GM19351 (cell line): ENCODE data around the gene REEP2.

Source experiments
- ATAC-seq: cut with Tn5 transposase; IDR thresholded peaks from one replicate; pipeline ENCODE4 v1.9.1; 2021; ENCODE audit warnings: mild to moderate bottlenecking, moderate library complexity; ENCODE audit not compliant: unreplicated experiment

The REEP2 gene

GRCh38 chr5:138448481-138449398 is 9.9 kb downstream of the REEP2 start:
- ATAC-seq = no peak

DNA sequence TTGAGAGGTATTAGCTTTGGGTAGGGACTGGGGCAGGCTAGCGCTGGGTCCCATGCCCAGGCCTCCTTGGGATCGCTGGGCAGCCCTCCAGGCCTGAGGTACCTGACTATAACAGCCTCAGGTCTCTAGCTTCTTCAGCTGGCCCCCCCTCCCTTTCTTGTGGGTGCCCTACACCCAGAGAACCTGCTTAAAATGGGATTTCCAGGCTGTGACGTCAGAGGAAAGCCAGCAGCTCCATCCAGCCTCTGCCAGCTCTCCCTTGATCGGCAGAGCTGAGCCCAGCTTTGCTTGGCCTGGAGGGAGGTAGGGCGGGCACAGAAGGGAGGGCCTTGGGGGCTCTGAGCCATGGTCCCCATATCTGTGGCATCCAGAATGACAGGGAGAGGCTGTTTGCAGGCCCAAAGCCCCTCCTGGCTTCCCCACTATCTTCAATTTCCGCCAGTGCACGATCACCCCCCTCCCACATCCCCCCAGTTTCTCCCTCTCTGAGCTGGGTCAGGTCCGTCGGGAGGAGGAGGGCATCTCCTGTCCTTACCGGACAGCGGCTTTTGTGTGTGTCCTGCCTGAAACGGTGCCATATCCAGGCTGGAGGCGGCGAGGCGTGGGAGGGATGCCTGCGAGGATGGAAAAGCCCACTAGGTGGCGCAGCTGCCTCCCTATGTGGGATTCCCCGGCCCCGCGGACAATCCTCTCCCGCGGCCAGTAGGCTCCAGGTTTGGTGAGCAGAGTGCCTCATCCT is 10.8 kb downstream of the REEP2 start:
- ATAC-seq = peak; percentile 69

DNA sequence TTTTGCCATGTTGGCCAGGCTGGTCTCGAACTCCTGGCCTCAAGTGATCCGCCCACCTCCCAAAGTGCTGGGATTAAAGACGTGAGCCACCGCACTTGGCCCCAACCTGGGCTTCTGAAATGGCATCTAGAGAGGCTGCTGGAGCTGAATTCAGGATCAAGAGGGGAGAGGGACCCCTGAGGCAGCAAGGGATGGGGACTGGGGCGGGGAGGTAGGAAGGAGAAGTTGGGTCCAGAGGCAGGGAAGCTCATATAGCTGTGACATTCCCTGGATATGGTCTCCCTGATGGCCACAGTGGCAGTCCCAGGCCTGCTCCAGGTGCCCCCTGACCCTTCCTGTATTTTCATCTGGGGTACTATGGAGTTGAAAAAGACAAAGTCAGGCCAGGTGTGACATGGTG is 12.1 kb downstream of the REEP2 start:
- no peak for ATAC-seq

DNA sequence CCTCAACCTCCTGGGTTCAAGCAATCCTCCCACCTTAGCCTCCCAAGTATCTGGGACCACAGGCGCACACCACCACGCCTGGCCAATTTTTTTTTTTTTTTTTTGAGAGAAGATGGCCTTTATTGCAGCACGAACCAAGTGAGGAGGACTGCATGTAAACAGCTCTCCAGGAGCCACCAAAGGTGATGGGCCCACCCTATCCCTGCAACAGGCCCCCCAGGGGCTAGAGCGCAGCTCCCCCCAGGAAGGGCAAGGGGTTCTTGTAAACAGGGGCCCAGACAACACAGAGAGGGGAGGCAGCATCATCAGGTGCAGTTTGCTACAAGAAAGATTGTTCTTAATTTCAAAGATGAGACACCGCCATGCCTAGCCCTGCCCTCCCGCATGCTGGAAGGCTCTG is 13.9 kb downstream of the REEP2 start:
- no peak for ATAC-seq

- ATAC-seq = no peak
Measured at GRCh38 chr5:138453590-138453989, 14.7 kb downstream of the REEP2 start.

GRCh38 chr5:138454121-138454520 is 15.3 kb downstream of the REEP2 start:
- ATAC-seq = no peak

GRCh38 chr5:138455232-138455930 is 16.5 kb downstream of the REEP2 start:
- ATAC-seq = no peak

- ATAC-seq = no peak
Measured at GRCh38 chr5:138457531-138458275, 18.8 kb downstream of the REEP2 start.

DNA sequence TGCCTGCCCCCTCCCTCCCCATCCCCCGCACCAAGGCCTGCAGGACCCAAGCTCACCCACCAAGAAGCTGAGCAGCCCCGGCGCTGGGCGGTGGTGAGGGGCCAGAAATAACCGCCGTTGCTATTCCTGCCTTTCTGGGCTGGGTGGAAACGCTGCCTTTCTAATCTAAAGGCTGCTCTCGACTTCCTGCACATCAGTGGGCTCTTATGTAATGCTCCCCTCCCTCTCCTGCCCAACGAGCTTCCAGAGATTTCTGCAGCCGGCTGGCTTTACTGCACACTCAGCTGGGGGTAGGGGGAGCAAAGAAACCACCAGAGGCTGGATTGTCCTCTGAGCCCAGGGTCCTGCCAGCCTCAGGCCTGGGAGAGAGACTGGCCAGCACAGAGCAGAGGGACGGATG is 19.5 kb downstream of the REEP2 start:
- no peak for ATAC-seq

GRCh38 chr5:138458856-138459255 is 20.0 kb downstream of the REEP2 start:
- no peak for ATAC-seq

DNA sequence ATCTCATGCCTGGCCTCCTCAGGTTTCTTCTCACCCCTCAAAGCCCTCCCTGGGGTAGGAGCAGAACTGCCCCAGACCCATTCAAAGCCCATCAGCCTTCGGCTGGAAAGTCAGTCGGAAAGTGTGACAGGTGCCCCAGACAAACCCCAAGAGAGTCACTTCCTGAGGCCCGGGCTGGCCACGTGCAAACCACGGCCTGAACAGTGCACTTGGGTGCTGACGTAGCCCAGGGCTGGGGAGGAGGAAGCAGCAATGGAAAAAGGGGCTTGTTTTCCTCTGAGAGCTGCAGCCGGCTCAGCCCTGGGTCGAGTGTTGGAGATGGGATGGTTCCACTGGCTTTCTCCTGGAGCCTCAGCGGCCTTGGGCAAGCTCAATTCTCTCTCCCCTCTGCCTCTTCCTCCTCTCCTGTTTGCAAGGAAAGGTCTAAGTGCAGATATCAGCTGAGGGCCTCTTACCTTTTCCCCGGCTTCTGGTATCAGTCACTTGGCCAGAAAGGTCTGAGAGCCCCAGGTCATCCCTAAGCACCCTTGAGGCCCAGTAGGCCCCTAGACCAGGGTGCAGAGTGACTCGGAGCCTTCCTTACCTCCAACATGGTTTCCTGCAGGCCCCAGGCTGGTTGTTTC is 20.6 kb downstream of the REEP2 start:
- peak; percentile 40 for ATAC-seq

- ATAC-seq = no peak
Measured at GRCh38 chr5:138460032-138460693, 21.3 kb downstream of the REEP2 start.

- ATAC-seq = no peak
Measured at GRCh38 chr5:138461343-138462125, 22.7 kb downstream of the REEP2 start.

DNA sequence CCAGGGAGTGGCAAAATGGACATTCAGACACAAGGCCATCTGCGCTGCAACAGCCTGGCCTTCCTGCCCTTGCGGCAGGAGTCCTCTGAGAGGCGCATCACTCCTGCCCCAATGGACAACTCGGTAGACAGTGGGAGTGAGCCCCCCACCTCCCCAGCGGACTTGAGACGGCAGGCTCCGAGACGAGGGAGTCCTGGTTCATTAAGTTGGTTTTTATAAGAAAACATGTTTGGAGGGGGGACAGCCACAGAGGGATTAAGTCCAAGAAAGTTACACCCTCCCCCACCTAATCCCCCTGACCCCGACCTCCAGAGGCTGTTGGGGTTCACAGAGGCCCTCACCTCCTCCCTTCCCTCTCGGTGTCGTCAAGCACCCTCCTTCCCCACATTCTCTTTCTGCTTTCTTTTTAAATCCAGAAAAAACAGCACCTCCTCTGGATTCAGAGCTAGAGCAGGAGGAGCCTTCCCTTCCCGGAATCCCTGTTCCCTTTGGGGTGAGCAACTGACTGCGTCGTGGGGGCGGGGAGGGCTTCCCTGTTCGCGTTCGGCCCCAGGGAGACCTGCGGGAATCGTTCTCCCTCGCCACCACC is 24.7 kb downstream of the REEP2 start:
- no peak for ATAC-seq

DNA sequence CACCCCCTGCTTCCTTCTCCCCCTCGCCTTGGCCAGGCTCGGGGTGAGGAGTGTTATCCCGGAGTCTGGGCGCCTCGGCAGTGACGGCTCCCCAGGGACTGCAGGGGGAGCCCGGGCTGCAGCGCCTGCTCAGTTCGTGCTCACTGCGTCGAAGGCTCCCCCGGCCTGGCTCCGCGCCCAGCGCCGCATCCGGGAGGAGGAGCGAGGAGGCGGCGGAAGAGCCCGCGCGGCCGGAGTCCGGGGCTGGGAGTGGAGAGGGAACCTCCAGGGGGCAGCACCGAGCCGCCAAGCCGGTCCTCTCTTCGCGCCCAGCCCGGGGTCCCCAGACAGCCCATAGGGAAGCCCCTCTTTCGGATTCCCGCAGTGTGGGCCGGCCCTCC is 25.1 kb downstream of the REEP2 start:
- peak; percentile 50 for ATAC-seq

DNA sequence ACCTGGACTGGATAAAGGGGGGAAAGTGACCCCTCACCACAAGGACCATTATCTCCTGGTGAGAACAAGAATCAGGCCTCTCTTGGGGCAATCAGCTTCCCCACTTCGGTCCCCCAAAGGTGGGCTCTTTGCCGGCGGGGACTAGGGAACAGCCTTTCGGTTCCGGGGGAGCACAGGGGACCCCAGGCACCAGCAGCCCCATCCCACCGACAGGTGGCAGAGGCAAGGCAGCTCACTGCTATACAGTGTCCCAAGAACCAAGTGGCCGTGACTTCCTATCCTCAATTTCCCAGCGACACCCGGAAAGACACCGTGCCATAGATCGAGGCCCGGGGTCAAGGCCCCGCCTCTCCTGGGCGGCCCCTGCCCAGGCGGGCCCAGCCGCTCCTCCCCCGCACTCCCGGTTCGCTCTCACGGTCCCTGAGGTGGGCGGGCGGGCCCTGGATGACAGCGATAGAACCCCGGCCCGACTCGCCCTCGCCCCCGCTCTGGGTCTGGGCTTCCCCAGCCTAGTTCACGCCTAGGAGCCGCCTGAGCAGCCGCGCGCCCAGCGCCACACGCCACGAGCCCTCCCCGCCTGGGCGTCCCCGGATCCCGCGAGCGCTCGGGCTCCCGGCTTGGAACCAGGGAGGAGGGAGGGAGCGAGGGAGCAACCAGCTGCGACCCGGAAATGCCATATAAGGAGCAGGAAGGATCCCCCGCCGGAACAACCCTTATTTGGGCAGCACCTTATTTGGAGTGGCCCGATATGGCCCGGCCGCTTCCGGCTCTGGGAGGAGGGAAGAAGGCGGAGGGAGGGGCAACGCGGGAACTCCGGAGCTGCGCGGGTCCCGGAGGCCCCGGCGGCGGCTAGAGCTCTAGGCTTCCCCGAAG is 25.8 kb downstream of the REEP2 start:
- peak; percentile 62 for ATAC-seq

GRCh38 chr5:138465261-138466124 is 26.6 kb downstream of the REEP2 start, which contains the start of gene EGR1:
Gene EGR1 (plus strand): TSS chr5:138465479. CDS start chr5:138465762, 283 bp downstream.
- ATAC-seq = peak; percentile 64
